Smooth muscle cell (in vitro differentiated cells): ENCODE results near the gene RHBDF2. TPM values are rescaled to one million over a fixed set of nuclear protein-coding genes. Genes with fewer than 3 reads are reported as not detected.

Source experiments
- DNase-seq: peaks from one replicate; lab custom pipeline; 2025; ENCODE audit not compliant: unreplicated experiment; lab: John Stamatoyannopoulos, UW
- H2AFZ ChIP-seq: fragments of 200-600 bp; sonication (generic); 2 replicates; pipeline ENCODE4 v1.6.0; 2016; ENCODE audit warnings: antibody characterized with exemption, low read depth, mild to moderate bottlenecking
- H3F3A ChIP-seq: fragments of 200-600 bp; sonication (generic); 2 replicates; pipeline ENCODE4 v1.6.0; 2017; ENCODE audit warnings: antibody characterized with exemption, low read depth
- H3K27ac ChIP-seq: fragments of 200-600 bp; sonication (generic); 2 replicates; pipeline ENCODE4 v1.5.1; 2016; ENCODE audit warnings: low read depth, mild to moderate bottlenecking
- H3K27me3 ChIP-seq: fragments of 200-600 bp; sonication (generic); 2 replicates; pipeline ENCODE4 v1.6.1; 2016; ENCODE audit warnings: low read depth, mild to moderate bottlenecking
- H3K36me3 ChIP-seq: fragments of 200-600 bp; sonication (generic); 2 replicates; pipeline ENCODE4 v1.5.1; 2016; ENCODE audit warnings: low read depth
- H3K4me1 ChIP-seq: fragments of 200-600 bp; sonication (generic); 2 replicates; pipeline ENCODE4 v1.5.1; 2016; ENCODE audit warnings: low read depth
- H3K4me2 ChIP-seq: fragments of 200-600 bp; sonication (generic); 2 replicates; pipeline ENCODE4 v1.6.0; 2016; ENCODE audit warnings: mild to moderate bottlenecking
- H3K4me3 ChIP-seq: fragments of 200-600 bp; sonication (generic); 2 replicates; pipeline ENCODE4 v1.5.1; 2016; ENCODE audit warnings: mild to moderate bottlenecking
- H3K79me2 ChIP-seq: fragments of 200-600 bp; sonication (generic); 2 replicates; pipeline ENCODE4 v1.6.0; 2016; ENCODE audit warnings: low read depth, mild to moderate bottlenecking
- H3K9ac ChIP-seq: fragments of 200-600 bp; sonication (generic); 2 replicates; pipeline ENCODE4 v1.6.0; 2016; ENCODE audit warnings: low read depth
- H3K9me3 ChIP-seq: fragments of 200-600 bp; sonication (generic); replicated peaks from 2 replicates; pipeline ENCODE4 v1.5.1; 2016; ENCODE audit warnings: low read depth
- H4K20me1 ChIP-seq: fragments of 200-600 bp; sonication (generic); 2 replicates; pipeline ENCODE4 v1.6.0; 2016; ENCODE audit warnings: low read depth
- WGBS: methylation state at CpG from one replicate; pipeline ENCODE4 v1.1.7; 2016; ENCODE audit warnings: low lambda C conversion rate; 5-methylcytosine and 5-hydroxymethylcytosine counted together
- polyA plus RNA-seq: library from polyadenylated mRNA; unstranded; fragments of >200 nt; fragmentation: Nextera tagmentation; extraction: Ambion mirVana; gene quantifications from 2 replicates; pipeline ENCODE4 v1.2.1, GENCODE V29; 2016
- total RNA-seq: library from RNA; depleted of rRNA; stranded (reverse); fragments of >200 nt; gene quantifications from 2 replicates; pipeline ENCODE4 v1.2.3, GENCODE V29; 2014
- TF ChIP-seq, protein P1 (sequence below): fragments of 200-600 bp; sonication (generic); IDR thresholded peaks from 2 replicates; pipeline ENCODE4 v1.5.1; 2017; ENCODE audit warnings: borderline replicate concordance, mild to moderate bottlenecking, antibody characterized with exemption; ENCODE audit not compliant: insufficient read depth, poor library complexity, severe bottlenecking

RHBDF2 gene
- total and polyA plus RNA-seq, 2 experiments from 2014 or later: 12.2 to 20.5 TPM

DNA sequence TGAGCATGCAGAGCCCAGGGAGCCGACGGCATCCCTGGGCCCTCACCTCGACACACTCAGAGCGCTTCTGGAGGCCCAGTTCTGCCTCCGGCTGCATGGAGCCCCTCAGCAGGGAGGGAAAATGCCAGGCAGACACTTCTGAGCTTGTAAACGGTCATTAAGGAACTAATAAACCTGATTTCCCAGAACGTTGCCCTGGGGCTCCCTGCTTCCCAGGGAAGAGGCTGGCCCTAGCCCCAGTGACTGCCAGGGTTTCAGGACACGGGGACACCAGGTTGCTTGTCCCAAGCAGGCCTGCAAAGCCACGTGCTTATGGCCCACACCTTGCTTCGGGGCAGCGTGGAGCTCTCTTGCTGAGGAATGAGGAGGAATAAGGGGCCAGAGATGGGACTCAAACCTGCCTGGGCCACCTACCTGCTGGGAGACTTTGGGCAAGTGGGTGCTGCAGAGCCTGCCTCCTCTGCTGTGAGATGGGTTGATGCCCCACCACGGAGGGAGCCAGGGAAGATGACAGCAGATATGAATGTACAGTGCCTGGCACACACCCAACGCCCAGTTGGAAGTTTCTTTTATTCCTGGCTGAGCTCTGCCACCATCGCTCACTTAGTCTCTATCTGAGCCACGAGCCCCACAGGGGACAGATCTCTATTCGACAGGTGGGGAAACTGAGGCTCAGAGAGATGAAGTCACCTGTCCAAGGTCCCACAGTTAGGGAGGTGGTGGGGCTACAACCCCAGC, 5.4 kb downstream of the RHBDF2 start:
- TF ChIP-seq, protein P1, sequence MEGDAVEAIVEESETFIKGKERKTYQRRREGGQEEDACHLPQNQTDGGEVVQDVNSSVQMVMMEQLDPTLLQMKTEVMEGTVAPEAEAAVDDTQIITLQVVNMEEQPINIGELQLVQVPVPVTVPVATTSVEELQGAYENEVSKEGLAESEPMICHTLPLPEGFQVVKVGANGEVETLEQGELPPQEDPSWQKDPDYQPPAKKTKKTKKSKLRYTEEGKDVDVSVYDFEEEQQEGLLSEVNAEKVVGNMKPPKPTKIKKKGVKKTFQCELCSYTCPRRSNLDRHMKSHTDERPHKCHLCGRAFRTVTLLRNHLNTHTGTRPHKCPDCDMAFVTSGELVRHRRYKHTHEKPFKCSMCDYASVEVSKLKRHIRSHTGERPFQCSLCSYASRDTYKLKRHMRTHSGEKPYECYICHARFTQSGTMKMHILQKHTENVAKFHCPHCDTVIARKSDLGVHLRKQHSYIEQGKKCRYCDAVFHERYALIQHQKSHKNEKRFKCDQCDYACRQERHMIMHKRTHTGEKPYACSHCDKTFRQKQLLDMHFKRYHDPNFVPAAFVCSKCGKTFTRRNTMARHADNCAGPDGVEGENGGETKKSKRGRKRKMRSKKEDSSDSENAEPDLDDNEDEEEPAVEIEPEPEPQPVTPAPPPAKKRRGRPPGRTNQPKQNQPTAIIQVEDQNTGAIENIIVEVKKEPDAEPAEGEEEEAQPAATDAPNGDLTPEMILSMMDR: no peak
- no peak overlapping the region for H2AFZ ChIP-seq
- no peak for DNase-seq
- H3K36me3 ChIP-seq: no peaks in the 10 kb centered on the region
- H3K4me2 ChIP-seq: no peak overlapping the region
- no peaks in the 10 kb centered on the region for H3K27me3 ChIP-seq
- H3K79me2 ChIP-seq: no peaks in the 10 kb centered on the region
- H3K9ac ChIP-seq: no peak overlapping the region
- H3K9me3 ChIP-seq: no peaks in the 10 kb centered on the region
- 66% methylated on average over 16 of the region's 16 CpGs for WGBS
- peaks cover 24% of the 10 kb centered on the region for H3K4me1 ChIP-seq
- peaks cover 32% of the 10 kb centered on the region for H4K20me1 ChIP-seq
- H3K4me3 ChIP-seq: no peak overlapping the region
- no peak overlapping the region for H3K27ac ChIP-seq
- no peaks in the 10 kb centered on the region for H3F3A ChIP-seq

DNA sequence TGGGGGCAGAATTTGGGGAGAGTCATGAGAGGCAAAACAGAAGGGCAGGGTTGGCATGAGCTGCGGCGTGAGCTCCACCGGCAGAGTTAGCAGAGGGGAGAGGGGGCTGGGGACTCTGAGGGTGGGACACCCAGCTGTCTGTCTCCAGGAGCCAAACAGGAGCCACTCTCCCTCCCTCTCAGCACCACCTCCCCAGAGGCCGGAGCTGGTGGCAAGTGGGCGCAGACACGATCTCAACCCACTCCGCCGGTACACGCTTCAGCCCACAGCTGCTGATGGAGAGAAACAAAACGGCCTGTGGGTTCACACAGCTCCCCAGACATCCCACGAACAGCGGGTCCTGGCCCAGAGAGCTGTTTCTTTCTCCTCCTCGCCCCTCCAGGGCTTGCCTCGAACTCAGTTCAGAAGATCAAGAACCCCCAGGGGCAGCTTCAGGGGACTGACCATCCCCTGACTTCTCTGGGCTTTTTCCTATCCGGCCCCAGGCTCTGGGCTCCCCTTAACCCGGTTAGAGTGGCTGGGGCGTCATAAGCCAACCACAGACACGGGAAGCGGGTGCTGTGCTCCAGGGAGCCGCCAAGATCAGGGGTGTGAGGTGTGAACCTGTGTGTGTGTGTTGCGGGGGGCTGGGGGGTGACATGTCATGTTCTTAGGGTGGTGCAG, 7.6 kb downstream of the RHBDF2 start:
- Histone ChIP-seq H3K27ac (peak overlapping the region; percentile 38), H3K9me3 (no peaks in the 10 kb centered on the region), H3K4me1 (peaks cover 9% of the 10 kb centered on the region), H3K4me2 (peak overlapping the region; percentile 61), H3K9ac (peak overlapping the region; percentile 21), H3K4me3 (no peak overlapping the region), H2AFZ (no peak overlapping the region), H3K79me2 (no peaks in the 10 kb centered on the region), H4K20me1 (peaks cover 31% of the 10 kb centered on the region), H3K36me3 (no peaks in the 10 kb centered on the region), H3K27me3 (no peaks in the 10 kb centered on the region), H3F3A (no peaks in the 10 kb centered on the region)
- DNase-seq: no peak
- TF ChIP-seq, protein P1: no peak
- 86% methylated on average over 18 of the region's 21 CpGs for WGBS

DNA sequence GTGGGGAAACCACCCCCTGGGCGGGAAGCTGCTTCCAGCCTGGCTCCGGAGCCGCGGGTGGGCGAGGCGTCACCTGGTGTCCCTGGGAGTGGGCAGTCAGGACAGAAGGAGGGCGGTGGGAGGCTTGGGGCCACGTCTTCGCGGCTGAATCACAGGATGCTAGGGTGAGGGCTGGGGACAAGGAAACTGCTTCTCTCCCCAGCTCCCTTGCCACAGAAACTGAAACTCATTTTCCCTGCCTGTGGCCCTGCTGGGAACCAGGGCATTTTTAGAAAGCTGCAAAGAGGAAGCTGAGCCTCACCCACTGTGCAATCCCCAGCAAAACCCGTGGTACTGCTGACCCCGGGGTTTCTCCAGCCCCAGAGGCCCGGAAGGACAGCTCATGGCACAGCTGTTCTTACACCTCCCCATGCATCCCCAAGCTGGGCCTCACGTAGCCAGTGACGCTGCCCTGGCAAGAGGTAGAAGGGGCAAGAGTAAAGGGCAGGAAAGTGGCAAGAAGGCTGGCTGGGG, 8.2 kb downstream of the RHBDF2 start:
- peak overlapping the region; percentile 38 for H3K27ac ChIP-seq
- TF ChIP-seq, protein P1: no peak
- no peaks in the 10 kb centered on the region for H3F3A ChIP-seq
- peaks cover 9% of the 10 kb centered on the region for H3K4me1 ChIP-seq
- H3K4me2 ChIP-seq: peak overlapping the region; percentile 61
- no peaks in the 10 kb centered on the region for H3K79me2 ChIP-seq
- no peaks in the 10 kb centered on the region for H3K9me3 ChIP-seq
- H3K27me3 ChIP-seq: no peaks in the 10 kb centered on the region
- peaks cover 31% of the 10 kb centered on the region for H4K20me1 ChIP-seq
- no peak overlapping the region for H3K4me3 ChIP-seq
- 36% methylated on average over 14 of the region's 15 CpGs for WGBS
- peak overlapping the region; percentile 8 for H2AFZ ChIP-seq
- H3K36me3 ChIP-seq: no peaks in the 10 kb centered on the region
- DNase-seq: peak; percentile 10
- H3K9ac ChIP-seq: peak overlapping the region; percentile 21
